Gastroesophageal sphincter (tissue), 3 donors: ENCODE measurements around the gene NIPA2.

ENCODE experiments used
- CTCF ChIP-seq, 4 experiments: fragments of 200-600 bp in 2 of 4; fragments of 450-650 bp in 2 of 4; sonication (generic) in 1 of 4; IDR thresholded peaks; one replicate each; pipeline ENCODE4 v1.5.1; 2017 to 2019; ENCODE audit warnings: antibody characterized with exemption in 4 of 4, mild to moderate bottlenecking in 2 of 4, moderate library complexity in 2 of 4
- POLR2AphosphoS5 ChIP-seq: sonication (generic); formaldehyde crosslinking; IDR thresholded peaks from one replicate; pipeline ENCODE4 v1.6.1; 2017; ENCODE audit warnings: antibody characterized with exemption

- TF ChIP-seq POLR2AphosphoS5 (no peak), CTCF (IDR thresholded peaks at IDR 0.05) (no peak)
These were observed 36.5 kb downstream of the NIPA2 start for GRCh38 chr15:22874966-22875365.
